Measurements from ENCODE around the gene NNT.
"Not testable (repeated sequence)": the region's sequence is repeated elsewhere in the genome, so short reads cannot be mapped to it uniquely, and the experiment has no call there.

Gene NNT

DNA sequence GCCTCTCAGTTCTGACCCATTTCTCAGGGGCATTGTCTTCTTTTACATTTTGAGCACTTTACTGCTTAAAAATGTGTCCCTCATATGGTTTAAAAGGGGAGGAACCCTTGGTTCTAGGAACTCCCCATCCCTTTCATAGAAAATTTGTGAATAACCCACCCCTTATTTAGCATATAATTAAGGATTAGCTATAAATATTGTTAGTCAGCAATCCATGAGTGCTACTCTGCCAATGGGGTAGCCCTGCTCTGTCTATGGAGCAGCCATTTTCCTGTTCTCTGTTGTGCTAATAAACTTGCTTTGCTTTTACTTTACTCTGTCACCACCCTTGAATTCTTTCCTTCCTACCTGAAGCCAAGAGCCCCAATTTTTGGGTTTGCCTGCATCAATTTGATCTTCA, 12.3 kb upstream of the NNT start:
- Histone ChIP-seq H2BK5ac (ENCODE audit: low read depth, low read length, poor library complexity) (no peak overlapping the region), H3K79me1 (ENCODE audit: low read length) (no peaks in the 10 kb centered on the region), H4K8ac (ENCODE audit: low read depth, low read length) (no peak overlapping the region), H2BK12ac (ENCODE audit: low read length) (no peak overlapping the region), H2AK5ac (ENCODE audit: low read length) (no peak overlapping the region), H3K4ac (ENCODE audit: low read depth, low read length) (no peak overlapping the region), H3K18ac (ENCODE audit: low read length) (no peak overlapping the region), H3K27me3 (ENCODE audit: insufficient read depth, low read length) (no peaks in the 10 kb centered on the region), H2BK120ac (ENCODE audit: insufficient read depth, low read length, poor library complexity) (no peak overlapping the region), H3K9me3 (ENCODE audit: insufficient read depth, low read depth, low read length) (no peaks in the 10 kb centered on the region), H3K9ac (ENCODE audit: low read length) (no peak overlapping the region), H3K36me3 (ENCODE audit: control insufficient read depth in 1 of 2, insufficient read depth in 2 of 2, low read length in 2 of 2) (no peaks in the 10 kb centered on the region), H3K4me3 (ENCODE audit: low read depth, low read length) (no peak overlapping the region), H3K27ac (ENCODE audit: low read depth, low read length) (no peak overlapping the region), H3K4me1 (ENCODE audit: control insufficient read depth in 1 of 2, insufficient read depth in 2 of 2, low read length in 2 of 2) (no peaks in the 10 kb centered on the region), H3K23ac (ENCODE audit: low read length) (no peak overlapping the region), H4K91ac (ENCODE audit: low read depth, low read length) (no peak overlapping the region), H3K79me2 (ENCODE audit: control insufficient read depth, insufficient read depth, low read length, poor library complexity) (no peaks in the 10 kb centered on the region), H2AFZ (ENCODE audit: insufficient read depth, low read length, poor library complexity) (no peak overlapping the region), H3K4me2 (ENCODE audit: low read length) (no peak overlapping the region), H3K14ac (ENCODE audit: low read length) (no peak overlapping the region), H4K12ac (ENCODE audit: low read depth, low read length) (no peak overlapping the region)
- no peak for DNase-seq

DNA sequence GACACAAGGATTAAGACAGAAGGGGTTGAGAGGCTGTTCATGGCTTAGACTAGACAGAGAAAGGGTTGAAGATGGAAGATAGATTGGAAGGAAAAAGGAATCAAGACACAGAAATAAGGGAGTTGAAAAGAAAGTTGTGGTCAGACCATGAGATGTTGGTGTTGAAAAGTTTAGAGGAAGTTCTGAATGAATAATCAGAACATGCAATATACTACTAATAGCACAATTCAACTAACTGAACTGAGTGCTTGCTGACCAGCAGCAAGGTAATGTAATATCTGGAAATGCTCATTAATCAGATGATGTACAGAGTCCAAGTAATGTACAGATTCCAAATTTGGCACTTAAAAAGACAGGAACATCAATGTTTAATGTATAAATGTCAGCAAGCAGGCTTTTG, 10.6 kb upstream of the NNT start:
- Histone ChIP-seq H2AFZ (ENCODE audit: insufficient read depth, low read length, poor library complexity) (no peak overlapping the region), H3K4me3 (ENCODE audit: low read depth, low read length) (no peak overlapping the region), H3K36me3 (ENCODE audit: control insufficient read depth in 1 of 2, insufficient read depth in 2 of 2, low read length in 2 of 2) (no peaks in the 10 kb centered on the region), H4K91ac (ENCODE audit: low read depth, low read length) (no peak overlapping the region), H2BK5ac (ENCODE audit: low read depth, low read length, poor library complexity) (no peak overlapping the region), H2BK12ac (ENCODE audit: low read length) (no peak overlapping the region), H3K9ac (ENCODE audit: low read length) (no peak overlapping the region), H3K14ac (ENCODE audit: low read length) (no peak overlapping the region), H3K4me1 (ENCODE audit: control insufficient read depth in 1 of 2, insufficient read depth in 2 of 2, low read length in 2 of 2) (no peaks in the 10 kb centered on the region), H3K4me2 (ENCODE audit: low read length) (no peak overlapping the region), H3K27me3 (ENCODE audit: insufficient read depth, low read length) (no peaks in the 10 kb centered on the region), H3K79me1 (ENCODE audit: low read length) (no peaks in the 10 kb centered on the region), H3K27ac (ENCODE audit: low read depth, low read length) (no peak overlapping the region), H3K9me3 (ENCODE audit: insufficient read depth, low read depth, low read length) (no peaks in the 10 kb centered on the region), H3K79me2 (ENCODE audit: control insufficient read depth, insufficient read depth, low read length, poor library complexity) (no peaks in the 10 kb centered on the region), H2AK5ac (ENCODE audit: low read length) (no peak overlapping the region), H3K18ac (ENCODE audit: low read length) (no peak overlapping the region), H4K8ac (ENCODE audit: low read depth, low read length) (no peak overlapping the region), H2BK120ac (ENCODE audit: insufficient read depth, low read length, poor library complexity) (no peak overlapping the region), H3K23ac (ENCODE audit: low read length) (no peak overlapping the region), H4K12ac (ENCODE audit: low read depth, low read length) (no peak overlapping the region), H3K4ac (ENCODE audit: low read depth, low read length) (no peak overlapping the region)
- no peak for DNase-seq

DNA sequence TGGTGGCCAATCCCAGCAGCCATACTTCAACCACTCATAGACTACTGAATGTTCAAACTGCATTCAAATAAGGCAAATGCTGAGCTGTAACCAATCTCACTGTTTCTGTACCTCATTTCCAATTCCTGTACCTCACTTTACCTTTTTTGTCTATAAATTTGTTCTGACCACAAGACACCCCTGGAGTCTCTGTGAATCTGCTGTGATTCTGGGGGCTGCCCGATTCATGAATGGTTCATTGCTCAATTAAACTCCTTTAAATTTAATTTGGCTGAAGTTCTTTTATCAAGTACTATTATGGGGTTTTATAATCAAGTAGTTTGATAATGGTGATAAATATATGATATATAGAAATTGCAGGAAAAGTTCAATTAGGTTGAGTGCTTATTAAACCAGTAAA, 4.1 kb upstream of the NNT start:
- not testable (repeated sequence) for H4K91ac ChIP-seq (ENCODE audit: low read depth, low read length); DNase-seq; H3K9me3 ChIP-seq (ENCODE audit: insufficient read depth, low read depth, low read length); H2BK12ac ChIP-seq (ENCODE audit: low read length); H3K27ac ChIP-seq (ENCODE audit: low read depth, low read length); H2AK5ac ChIP-seq (ENCODE audit: low read length); H2AFZ ChIP-seq (ENCODE audit: insufficient read depth, low read length, poor library complexity); H2BK5ac ChIP-seq (ENCODE audit: low read depth, low read length, poor library complexity); H3K36me3 ChIP-seq (ENCODE audit: control insufficient read depth in 1 of 2, insufficient read depth in 2 of 2, low read length in 2 of 2); H2BK120ac ChIP-seq (ENCODE audit: insufficient read depth, low read length, poor library complexity); H3K14ac ChIP-seq (ENCODE audit: low read length); H3K18ac ChIP-seq (ENCODE audit: low read length); H3K4me3 ChIP-seq (ENCODE audit: low read depth, low read length); H3K4ac ChIP-seq (ENCODE audit: low read depth, low read length); H3K27me3 ChIP-seq (ENCODE audit: insufficient read depth, low read length); H4K8ac ChIP-seq (ENCODE audit: low read depth, low read length); H4K12ac ChIP-seq (ENCODE audit: low read depth, low read length); H3K23ac ChIP-seq (ENCODE audit: low read length); H3K4me1 ChIP-seq (ENCODE audit: control insufficient read depth in 1 of 2, insufficient read depth in 2 of 2, low read length in 2 of 2); H3K9ac ChIP-seq (ENCODE audit: low read length); H3K79me2 ChIP-seq (ENCODE audit: control insufficient read depth, insufficient read depth, low read length, poor library complexity); H3K4me2 ChIP-seq (ENCODE audit: low read length)
- peaks cover 14% of the 10 kb centered on the region for H3K79me1 ChIP-seq (ENCODE audit: low read length)
- no CpG with 5 or more reads among the region's 1 CpG for WGBS (ENCODE audit: extremely low coverage, insufficient coverage, insufficient read length)

DNA sequence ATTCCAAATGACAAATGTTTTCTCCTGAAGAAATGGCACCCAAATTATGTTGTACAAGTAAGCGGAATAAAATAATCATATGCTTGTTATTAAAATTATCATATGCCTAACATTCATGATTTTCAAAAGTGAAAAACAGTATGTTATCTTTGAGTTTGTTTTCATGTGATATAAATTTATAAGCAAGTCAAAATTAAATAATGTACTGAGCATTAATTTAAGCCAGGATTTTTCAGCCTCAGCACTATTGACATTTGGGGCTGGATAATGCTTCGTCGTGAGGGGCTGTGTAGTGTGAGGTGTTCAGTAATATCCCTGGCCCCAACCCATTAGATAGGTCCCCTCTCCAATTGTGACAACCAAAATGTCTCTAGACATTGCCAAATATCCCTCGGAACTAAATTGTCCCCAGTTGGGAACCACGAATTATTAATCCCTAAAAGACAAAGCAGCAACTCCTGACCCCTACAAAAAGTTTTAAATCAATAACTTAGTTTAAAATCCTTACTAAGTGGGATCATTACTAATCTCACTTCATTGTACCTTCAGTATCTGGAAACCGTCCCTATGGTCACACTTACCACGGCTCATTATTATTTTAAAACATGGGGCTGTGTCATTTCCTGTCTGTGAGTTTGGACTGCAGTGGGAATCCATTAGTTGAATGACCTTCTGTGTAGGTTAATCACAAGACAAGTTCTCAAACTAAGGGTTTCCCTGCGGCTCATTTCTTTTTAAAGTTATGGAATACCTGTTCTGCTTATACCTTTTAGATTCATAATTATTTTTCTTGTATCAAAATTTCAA, 1.3 kb upstream of the NNT start:
- H2AK5ac ChIP-seq (ENCODE audit: low read length), result peak overlapping the region; percentile 73
- no peaks in the 10 kb centered on the region for H3K9me3 ChIP-seq (ENCODE audit: insufficient read depth, low read depth, low read length)
- peaks cover 9% of the 10 kb centered on the region for H3K79me2 ChIP-seq (ENCODE audit: control insufficient read depth, insufficient read depth, low read length, poor library complexity)
- peak overlapping the region; percentile 61 for H2BK120ac ChIP-seq (ENCODE audit: insufficient read depth, low read length, poor library complexity)
- no CpG with 5 or more reads among the region's 8 CpGs for WGBS (ENCODE audit: extremely low coverage, insufficient coverage, insufficient read length)
- H4K91ac ChIP-seq (ENCODE audit: low read depth, low read length), result peak overlapping the region; percentile 52
- H3K4me2 ChIP-seq (ENCODE audit: low read length), result peak overlapping the region; percentile 41
- no peak overlapping the region for H3K18ac ChIP-seq (ENCODE audit: low read length)
- H3K27ac ChIP-seq (ENCODE audit: low read depth, low read length), result no peak overlapping the region
- peak overlapping the region; percentile 40 for H3K4ac ChIP-seq (ENCODE audit: low read depth, low read length)
- DNase-seq, result no peak
- peak overlapping the region; percentile 83 for H2BK12ac ChIP-seq (ENCODE audit: low read length)
- H4K12ac ChIP-seq (ENCODE audit: low read depth, low read length), result no peak overlapping the region
- peaks cover 14% of the 10 kb centered on the region for H3K79me1 ChIP-seq (ENCODE audit: low read length)
- H3K9ac ChIP-seq (ENCODE audit: low read length), result no peak overlapping the region
- H2AFZ ChIP-seq (ENCODE audit: insufficient read depth, low read length, poor library complexity), result no peak overlapping the region
- no peak overlapping the region for H4K8ac ChIP-seq (ENCODE audit: low read depth, low read length)
- H3K27me3 ChIP-seq (ENCODE audit: insufficient read depth, low read length), result no peaks in the 10 kb centered on the region
- peak overlapping the region; percentile 65 for H3K14ac ChIP-seq (ENCODE audit: low read length)
- H3K23ac ChIP-seq (ENCODE audit: low read length), result no peak overlapping the region
- no peaks in the 10 kb centered on the region for H3K36me3 ChIP-seq (ENCODE audit: control insufficient read depth in 1 of 2, insufficient read depth in 2 of 2, low read length in 2 of 2)
- H3K4me1 ChIP-seq (ENCODE audit: control insufficient read depth in 1 of 2, insufficient read depth in 2 of 2, low read length in 2 of 2), result peaks cover 5 to 11% of the 10 kb centered on the region in 2 experiments
- no peak overlapping the region for H3K4me3 ChIP-seq (ENCODE audit: low read depth, low read length)
- no peak overlapping the region for H2BK5ac ChIP-seq (ENCODE audit: low read depth, low read length, poor library complexity)

Data from trophoblast cell (in vitro differentiated cells and primary cell).